HepG2 (cell line): ENCODE data around the gene CCDC201. TPM values are rescaled to one million over a fixed set of nuclear protein-coding genes. Genes with fewer than 3 reads are reported as not detected.
A peak's percentile ranks its signal among the peaks of the same experiment; 100 is the strongest.

Experiments used
- AGO1 ChIP-seq: fragments of 200-400 bp; formaldehyde crosslinking; IDR thresholded peaks from 2 replicates; pipeline ENCODE4 v1.6.1; 2017; ENCODE audit warnings: mild to moderate bottlenecking, low read depth, low read length, moderate library complexity; ENCODE audit not compliant: poor library complexity, severe bottlenecking
- ARNT2 ChIP-seq: sonication (generic); formaldehyde crosslinking; IDR thresholded peaks from 2 replicates; pipeline ENCODE4 v1.8.0; 2022; ENCODE audit warnings: mild to moderate bottlenecking, low read depth, missing genetic modification reagents, moderate library complexity
- BHLHE40 ChIP-seq: IDR thresholded peaks from 2 replicates; pipeline ENCODE4 v1.6.1; 2011; ENCODE audit warnings: low read length, improper control_type of control experiment
- CHCHD3 ChIP-seq: sonication (generic); formaldehyde crosslinking; IDR thresholded peaks from 2 replicates; pipeline ENCODE4 v1.8.0; 2022; ENCODE audit warnings: mild to moderate bottlenecking, missing genetic modification reagents, moderate library complexity
- FOSL1 ChIP-seq: sonication (generic); formaldehyde crosslinking; IDR thresholded peaks from 2 replicates; pipeline ENCODE4 v1.9.0; 2021; ENCODE audit warnings: missing genetic modification reagents, borderline replicate concordance
- FOXP1 ChIP-seq, 2 experiments: fragments of 450-650 bp in 1 of 2; IDR thresholded peaks; 2 replicates each; pipeline ENCODE4 v1.6.1; 2017 to 2018; ENCODE audit warnings: antibody characterized with exemption in 1 of 2
- GPN1 ChIP-seq: sonication (generic); formaldehyde crosslinking; IDR thresholded peaks from 2 replicates; pipeline ENCODE4 v1.5.1; 2020; ENCODE audit warnings: missing genetic modification reagents, borderline replicate concordance
- HHEX ChIP-seq: IDR thresholded peaks from 2 replicates; pipeline ENCODE4 v1.6.1; 2016; ENCODE audit warnings: control low read depth
- HMGA1 ChIP-seq: sonication (generic); formaldehyde crosslinking; conservative IDR thresholded peaks from 2 replicates; pipeline ENCODE4 v1.4.0; 2020; ENCODE audit warnings: missing genetic modification reagents
- KDM2A ChIP-seq: sonication (generic); formaldehyde crosslinking; IDR thresholded peaks from 2 replicates; pipeline ENCODE4 v1.4.0; 2020; ENCODE audit warnings: low read depth, missing genetic modification reagents, borderline replicate concordance
- KLF11 ChIP-seq: IDR thresholded peaks from 2 replicates; pipeline ENCODE4 v1.6.1; 2016; ENCODE audit warnings: missing compliant biosample characterization
- MBNL3 ChIP-seq: fragments of 250-450 bp; sonication (Bioruptor Pico); conservative IDR thresholded peaks from 2 replicates; pipeline ENCODE4 v1.8.0; 2022; ENCODE audit warnings: mild to moderate bottlenecking, inconsistent platforms
- NFYC ChIP-seq: IDR thresholded peaks from 2 replicates; pipeline ENCODE4 v1.6.1; 2016; ENCODE audit warnings: missing genetic modification reagents, missing compliant biosample characterization
- THAP11 ChIP-seq: IDR thresholded peaks from 2 replicates; pipeline ENCODE4 v1.6.1; 2016; ENCODE audit warnings: missing biosample characterization, missing genetic modification reagents
- ZKSCAN1 ChIP-seq: fragments of 150-350 bp; IDR thresholded peaks from 2 replicates; pipeline ENCODE4 v1.6.1; 2014; ENCODE audit warnings: low read length
- ZNF207 ChIP-seq: fragments of 450-650 bp; IDR thresholded peaks from 2 replicates; pipeline ENCODE4 v1.6.1; 2016; ENCODE audit warnings: antibody characterized with exemption, borderline replicate concordance
- ZNF839 ChIP-seq: sonication (generic); formaldehyde crosslinking; IDR thresholded peaks from 2 replicates; pipeline ENCODE4 v1.4.0; 2020; ENCODE audit warnings: missing genetic modification reagents, mild to moderate bottlenecking, borderline replicate concordance
- polyA plus RNA-seq, 8 experiments: library from polyadenylated mRNA; depleted of rRNA in 3 of 8; stranded (reverse) in 7 of 8; unstranded in 1 of 8; fragments of >200 nt; fragmentation: Illumina TruSeq in 4 of 8; extraction: Trizol in 4 of 8; gene quantifications; 2 replicates each; pipeline versions ENCODE4 v1.2.1 to v1.2.3, GENCODE V29; 2011 to 2016; ENCODE audit warnings: low read depth in 4 of 8, missing spikeins in 1 of 8, mixed read lengths in 1 of 8; ENCODE audit not compliant: insufficient read depth in 1 of 8
- total RNA-seq, 5 experiments: library from RNA; depleted of rRNA; stranded (reverse); fragments of >200 nt; fragmentation: Illumina TruSeq; extraction: Trizol; gene quantifications; 2 replicates each; pipeline ENCODE4 v1.2.3, GENCODE V29; 2016; ENCODE audit warnings: low read depth in 1 of 5
- TF ChIP-seq, protein P1 (sequence below): sonication (generic); formaldehyde crosslinking; IDR thresholded peaks from 2 replicates; pipeline ENCODE4 v1.4.0; 2020; ENCODE audit warnings: missing genetic modification reagents, borderline replicate concordance
- TF ChIP-seq, protein P2 (sequence below): sonication (generic); formaldehyde crosslinking; IDR thresholded peaks from one replicate; pipeline ENCODE4 v1.5.1; 2020; ENCODE audit warnings: mild to moderate bottlenecking, missing genetic modification reagents; ENCODE audit errors: not compliant biosample characterization

Gene CCDC201
- total and polyA plus RNA-seq, 2 of the 13 experiments (the other 11 are each of a cell fraction or from before 2014, with no cell fraction given) = 0.92 TPM; not detected in 1

DNA sequence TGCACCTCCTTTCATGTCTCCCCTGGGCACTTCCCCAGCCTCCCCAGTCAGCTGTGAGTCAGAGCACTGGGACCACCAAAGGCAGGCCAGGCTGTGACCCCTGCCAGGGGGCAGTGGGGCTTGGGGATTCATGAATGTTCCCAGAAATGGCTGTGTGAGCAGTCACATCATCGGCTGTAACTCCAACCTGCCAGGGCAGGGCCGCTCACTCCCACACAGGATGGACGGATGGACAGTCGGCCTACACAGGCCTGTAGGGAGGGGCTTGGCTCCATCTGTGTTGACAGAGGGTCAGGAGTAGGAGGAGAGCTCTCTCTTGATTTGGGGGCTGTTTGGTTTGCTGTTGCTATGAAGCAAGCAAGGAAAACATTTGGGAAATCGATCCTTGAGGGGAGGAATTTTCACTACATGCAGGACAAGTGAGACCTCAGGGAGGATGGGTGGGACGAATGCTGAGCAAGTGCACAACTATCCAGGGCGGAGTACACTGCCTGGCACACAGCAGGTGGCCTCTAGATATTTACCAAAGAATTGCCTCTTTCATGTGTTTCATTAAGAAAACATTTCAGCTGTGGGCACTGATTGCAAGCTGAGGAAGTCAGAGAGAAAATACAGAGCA is 12.5 kb upstream of the CCDC201 start (continued):
- peak; percentile 61; the same call in 1 of the 2 replicates for TF ChIP-seq KDM2A (CRISPR knock-in tag)
- no peak for TF ChIP-seq KLF11 (CRISPR knock-in tag)
- peak; percentile 91 for TF ChIP-seq FOXP1 (IDR thresholded peaks at IDR 0.05)
- peak; percentile 100 for TF ChIP-seq FOXP1 (CRISPR knock-in tag; IDR thresholded peaks at IDR 0.05)
- no peak for TF ChIP-seq ZNF207
- no peak for TF ChIP-seq ZNF839
- no peak; the same call in 1 of the 2 replicates for TF ChIP-seq ZKSCAN1
- no peak for TF ChIP-seq HMGA1
- peak; percentile 67; the same call in 1 of the 2 replicates for TF ChIP-seq ARNT2 (CRISPR knock-in tag)
- no peak for TF ChIP-seq AGO1
- TF ChIP-seq, protein P1, sequence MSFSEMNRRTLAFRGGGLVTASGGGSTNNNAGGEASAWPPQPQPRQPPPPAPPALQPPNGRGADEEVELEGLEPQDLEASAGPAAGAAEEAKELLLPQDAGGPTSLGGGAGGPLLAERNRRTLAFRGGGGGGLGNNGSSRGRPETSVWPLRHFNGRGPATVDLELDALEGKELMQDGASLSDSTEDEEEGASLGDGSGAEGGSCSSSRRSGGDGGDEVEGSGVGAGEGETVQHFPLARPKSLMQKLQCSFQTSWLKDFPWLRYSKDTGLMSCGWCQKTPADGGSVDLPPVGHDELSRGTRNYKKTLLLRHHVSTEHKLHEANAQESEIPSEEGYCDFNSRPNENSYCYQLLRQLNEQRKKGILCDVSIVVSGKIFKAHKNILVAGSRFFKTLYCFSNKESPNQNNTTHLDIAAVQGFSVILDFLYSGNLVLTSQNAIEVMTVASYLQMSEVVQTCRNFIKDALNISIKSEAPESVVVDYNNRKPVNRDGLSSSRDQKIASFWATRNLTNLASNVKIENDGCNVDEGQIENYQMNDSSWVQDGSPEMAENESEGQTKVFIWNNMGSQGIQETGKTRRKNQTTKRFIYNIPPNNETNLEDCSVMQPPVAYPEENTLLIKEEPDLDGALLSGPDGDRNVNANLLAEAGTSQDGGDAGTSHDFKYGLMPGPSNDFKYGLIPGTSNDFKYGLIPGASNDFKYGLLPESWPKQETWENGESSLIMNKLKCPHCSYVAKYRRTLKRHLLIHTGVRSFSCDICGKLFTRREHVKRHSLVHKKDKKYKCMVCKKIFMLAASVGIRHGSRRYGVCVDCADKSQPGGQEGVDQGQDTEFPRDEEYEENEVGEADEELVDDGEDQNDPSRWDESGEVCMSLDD = no peak
- no peak for TF ChIP-seq CHCHD3 (CRISPR knock-in tag)
- no peak for TF ChIP-seq MBNL3 (CRISPR knock-in tag)
- peak; percentile 76 for TF ChIP-seq THAP11 (CRISPR knock-in tag)
- peak; percentile 65; the same call in 1 of the 2 replicates for TF ChIP-seq FOSL1 (CRISPR knock-in tag)
- TF ChIP-seq NFYC (CRISPR knock-in tag) = peak; percentile 29; the same call in 1 of the 2 replicates
- TF ChIP-seq, protein P2, sequence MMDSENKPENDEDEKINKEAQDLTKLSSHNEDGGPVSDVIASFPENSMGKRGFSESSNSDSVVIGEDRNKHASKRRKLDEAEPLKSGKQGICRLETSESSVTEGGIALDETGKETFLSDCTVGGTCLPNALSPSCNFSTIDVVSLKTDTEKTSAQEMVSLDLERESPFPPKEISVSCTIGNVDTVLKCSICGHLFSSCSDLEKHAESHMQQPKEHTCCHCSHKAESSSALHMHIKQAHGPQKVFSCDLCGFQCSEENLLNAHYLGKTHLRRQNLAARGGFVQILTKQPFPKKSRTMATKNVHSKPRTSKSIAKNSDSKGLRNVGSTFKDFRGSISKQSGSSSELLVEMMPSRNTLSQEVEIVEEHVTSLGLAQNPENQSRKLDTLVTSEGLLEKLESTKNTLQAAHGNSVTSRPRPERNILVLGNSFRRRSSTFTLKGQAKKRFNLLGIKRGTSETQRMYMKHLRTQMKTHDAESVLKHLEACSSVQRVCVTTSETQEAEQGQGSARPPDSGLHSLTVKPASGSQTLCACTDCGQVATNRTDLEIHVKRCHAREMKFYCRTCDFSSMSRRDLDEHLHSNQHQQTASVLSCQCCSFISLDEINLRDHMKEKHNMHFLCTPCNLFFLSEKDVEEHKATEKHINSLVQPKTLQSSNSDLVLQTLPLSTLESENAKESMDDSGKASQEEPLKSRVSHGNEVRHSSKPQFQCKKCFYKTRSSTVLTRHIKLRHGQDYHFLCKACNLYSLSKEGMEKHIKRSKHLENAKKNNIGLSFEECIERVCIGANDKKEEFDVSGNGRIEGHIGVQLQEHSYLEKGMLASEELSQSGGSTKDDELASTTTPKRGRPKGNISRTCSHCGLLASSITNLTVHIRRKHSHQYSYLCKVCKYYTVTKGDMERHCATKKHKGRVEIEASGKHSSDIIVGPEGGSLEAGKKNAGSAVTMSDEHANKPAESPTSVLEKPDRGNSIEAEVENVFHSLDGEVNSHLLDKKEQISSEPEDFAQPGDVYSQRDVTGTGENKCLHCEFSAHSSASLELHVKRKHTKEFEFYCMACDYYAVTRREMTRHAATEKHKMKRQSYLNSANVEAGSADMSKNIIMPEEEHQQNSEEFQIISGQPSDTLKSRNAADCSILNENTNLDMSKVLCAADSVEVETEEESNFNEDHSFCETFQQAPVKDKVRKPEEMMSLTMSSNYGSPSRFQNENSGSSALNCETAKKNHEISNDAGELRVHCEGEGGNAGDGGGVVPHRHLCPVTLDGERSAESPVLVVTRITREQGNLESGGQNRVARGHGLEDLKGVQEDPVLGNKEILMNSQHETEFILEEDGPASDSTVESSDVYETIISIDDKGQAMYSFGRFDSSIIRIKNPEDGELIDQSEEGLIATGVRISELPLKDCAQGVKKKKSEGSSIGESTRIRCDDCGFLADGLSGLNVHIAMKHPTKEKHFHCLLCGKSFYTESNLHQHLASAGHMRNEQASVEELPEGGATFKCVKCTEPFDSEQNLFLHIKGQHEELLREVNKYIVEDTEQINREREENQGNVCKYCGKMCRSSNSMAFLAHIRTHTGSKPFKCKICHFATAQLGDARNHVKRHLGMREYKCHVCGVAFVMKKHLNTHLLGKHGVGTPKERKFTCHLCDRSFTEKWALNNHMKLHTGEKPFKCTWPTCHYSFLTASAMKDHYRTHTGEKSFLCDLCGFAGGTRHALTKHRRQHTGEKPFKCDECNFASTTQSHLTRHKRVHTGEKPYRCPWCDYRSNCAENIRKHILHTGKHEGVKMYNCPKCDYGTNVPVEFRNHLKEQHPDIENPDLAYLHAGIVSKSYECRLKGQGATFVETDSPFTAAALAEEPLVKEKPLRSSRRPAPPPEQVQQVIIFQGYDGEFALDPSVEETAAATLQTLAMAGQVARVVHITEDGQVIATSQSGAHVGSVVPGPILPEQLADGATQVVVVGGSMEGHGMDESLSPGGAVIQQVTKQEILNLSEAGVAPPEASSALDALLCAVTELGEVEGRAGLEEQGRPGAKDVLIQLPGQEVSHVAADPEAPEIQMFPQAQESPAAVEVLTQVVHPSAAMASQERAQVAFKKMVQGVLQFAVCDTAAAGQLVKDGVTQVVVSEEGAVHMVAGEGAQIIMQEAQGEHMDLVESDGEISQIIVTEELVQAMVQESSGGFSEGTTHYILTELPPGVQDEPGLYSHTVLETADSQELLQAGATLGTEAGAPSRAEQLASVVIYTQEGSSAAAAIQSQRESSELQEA (CRISPR knock-in tag) = no peak
- TF ChIP-seq GPN1 (CRISPR knock-in tag) = no peak
- peak; percentile 83 for TF ChIP-seq HHEX (CRISPR knock-in tag)
- no peak for TF ChIP-seq BHLHE40
